Measurements from ENCODE around the gene APC. TPM values are rescaled to one million over a fixed set of nuclear protein-coding genes. Genes with fewer than 3 reads are reported as not detected.
"Not testable (repeated sequence)": the region's sequence is repeated elsewhere in the genome, so short reads cannot be mapped to it uniquely, and the experiment has no call there.

Gene APC
- total RNA-seq, 1 experiment from 2014 or later = 26.0 TPM

GRCh38 chr5:112716895-112717294 lies 20.8 kb upstream of the APC start:
- DNase-seq (ENCODE audit: low spot score) = not testable (repeated sequence)

- no peak for DNase-seq (ENCODE audit: low spot score)
Measured at GRCh38 chr5:112717506-112718082, 20.1 kb upstream of the APC start.

GRCh38 chr5:112718344-112718743 lies 19.3 kb upstream of the APC start:
- no peak for DNase-seq (ENCODE audit: low spot score)

GRCh38 chr5:112720576-112720975 lies 17.1 kb upstream of the APC start:
- DNase-seq (ENCODE audit: low spot score) = no peak

- DNase-seq (ENCODE audit: low spot score) = no peak
Measured at GRCh38 chr5:112724901-112725300, 12.8 kb upstream of the APC start.

- no peak for DNase-seq (ENCODE audit: low spot score)
Measured at GRCh38 chr5:112729630-112730029, 8.1 kb upstream of the APC start.

GRCh38 chr5:112732131-112732530 lies 5.6 kb upstream of the APC start:
- no peak for DNase-seq (ENCODE audit: low spot score)

- DNase-seq (ENCODE audit: low spot score) = no peak
Measured at GRCh38 chr5:112733586-112733985, 4.1 kb upstream of the APC start.

GRCh38 chr5:112734597-112734996 lies 3.1 kb upstream of the APC start:
- no peak for DNase-seq (ENCODE audit: low spot score)

GRCh38 chr5:112735702-112736101 lies 2.0 kb upstream of the APC start:
- DNase-seq (ENCODE audit: low spot score) = no peak

- no peak for DNase-seq (ENCODE audit: low spot score)
Measured at GRCh38 chr5:112737070-112737462, 619 bp upstream of the APC start.

- DNase-seq (ENCODE audit: low spot score) = peak; percentile 25
Measured at GRCh38 chr5:112738191-112738560, 491 bp downstream of the APC start.

GRCh38 chr5:112742424-112742823 lies 4.7 kb downstream of the APC start:
- DNase-seq (ENCODE audit: low spot score) = no peak

GRCh38 chr5:112743631-112744030 lies 5.9 kb downstream of the APC start:
- no peak for DNase-seq (ENCODE audit: low spot score)

- DNase-seq (ENCODE audit: low spot score) = no peak
Measured at GRCh38 chr5:112752335-112752734, 14.7 kb downstream of the APC start.

- DNase-seq (ENCODE audit: low spot score) = no peak
Measured at GRCh38 chr5:112755703-112756102, 18.0 kb downstream of the APC start.

GRCh38 chr5:112757468-112758208 lies 20.0 kb downstream of the APC start:
- DNase-seq (ENCODE audit: low spot score) = peak; percentile 63

GRCh38 chr5:112758676-112759075 lies 21.0 kb downstream of the APC start:
- no peak for DNase-seq (ENCODE audit: low spot score)

- DNase-seq (ENCODE audit: low spot score) = no peak
Measured at GRCh38 chr5:112762113-112762810, 24.6 kb downstream of the APC start.

- DNase-seq (ENCODE audit: low spot score) = no peak
Measured at GRCh38 chr5:112763165-112763564, 25.5 kb downstream of the APC start.

GRCh38 chr5:112772124-112772523 lies 34.4 kb downstream of the APC start:
- no peak for DNase-seq (ENCODE audit: low spot score)

GRCh38 chr5:112776301-112776856 lies 38.7 kb downstream of the APC start:
- no peak for DNase-seq (ENCODE audit: low spot score)

- DNase-seq (ENCODE audit: low spot score) = no peak
Measured at GRCh38 chr5:112779531-112779930, 41.8 kb downstream of the APC start.
